ENCODE results near the gene REEP1.

REEP1 gene

GRCh38 chr2:86238354-86238753 lies 99.1 kb downstream of the REEP1 start:
- POLR2A ChIA-PET = no interaction called here
- no peaks in the 10 kb centered on the region for H3K36me3 ChIP-seq (ENCODE audit: control insufficient read depth in 2 of 2, insufficient read depth in 1 of 2, low read length in 2 of 2)
- H3K9me3 ChIP-seq (ENCODE audit: control insufficient read depth, insufficient read depth, low read depth, low read length) = no peaks in the 10 kb centered on the region
- no peak overlapping the region for H3K4me3 ChIP-seq (ENCODE audit: low read depth, low read length)
- CTCF ChIA-PET = interaction anchor here (3.1 kb wide), 1 partner anchor 18 kb away, joined by 10 read pairs; no protein-coding TSS in a partner anchor
- TF ChIP-seq ZNF580 (tag by site-specific recombination; IDR thresholded peaks at IDR 0.05) (no peak), ZNF133 (tag by site-specific recombination; IDR thresholded peaks at IDR 0.05) (no peak), ZNF529 (tag by site-specific recombination; IDR thresholded peaks at IDR 0.05; ENCODE audit: insufficient replicate concordance) (no peak), ELK4 (IDR thresholded peaks at IDR 0.05; ENCODE audit: borderline replicate concordance, low read depth, low read length) (no peak), KLF1 (tag by site-specific recombination; IDR thresholded peaks at IDR 0.05) (no peak), ZXDB (tag by site-specific recombination; IDR thresholded peaks at IDR 0.05) (no peak), ZBTB44 (tag by site-specific recombination; IDR thresholded peaks at IDR 0.05) (no peak), ZNF202 (tag by site-specific recombination; IDR thresholded peaks at IDR 0.05; ENCODE audit: borderline replicate concordance) (no peak)
- no peaks in the 10 kb centered on the region; the same call in 1 of the 2 replicates for H3K4me1 ChIP-seq (ENCODE audit: control insufficient read depth, insufficient read depth, low read length)
- no peak overlapping the region for H3K27ac ChIP-seq (ENCODE audit: extremely low read depth, low read depth, low read length)

GRCh38 chr2:86237172-86237571 lies 100.3 kb downstream of the REEP1 start:
- no peak for TF ChIP-seq PRDM2 (tag by site-specific recombination; IDR thresholded peaks at IDR 0.05; ENCODE audit: borderline replicate concordance)
- no peak for TF ChIP-seq ZNF76 (tag by site-specific recombination; IDR thresholded peaks at IDR 0.05; ENCODE audit: borderline replicate concordance, low read depth)
- no peak for TF ChIP-seq ZNF639 (tag by site-specific recombination; IDR thresholded peaks at IDR 0.05)
- no peak for TF ChIP-seq GLI2 (tag by site-specific recombination; IDR thresholded peaks at IDR 0.05; ENCODE audit: borderline replicate concordance, low read depth)
- TF ChIP-seq ZNF624 (tag by site-specific recombination; IDR thresholded peaks at IDR 0.05) = no peak
- TF ChIP-seq ZNF311 (tag by site-specific recombination; IDR thresholded peaks at IDR 0.05; ENCODE audit: borderline replicate concordance) = no peak
- no peak for TF ChIP-seq ZNF202 (tag by site-specific recombination; IDR thresholded peaks at IDR 0.05; ENCODE audit: borderline replicate concordance)
- TF ChIP-seq ZXDB (tag by site-specific recombination; IDR thresholded peaks at IDR 0.05) = no peak
- TF ChIP-seq ZNF394 (tag by site-specific recombination; IDR thresholded peaks at IDR 0.05; ENCODE audit: borderline replicate concordance) = no peak
- no peak for TF ChIP-seq PRDM6 (tag by site-specific recombination; IDR thresholded peaks at IDR 0.05)
- ChIA-PET CTCF (interaction anchor here (0.7 to 3.1 kb wide), 2 partner anchors 17 to 134 kb away, joined by 3 to 10 read pairs; no protein-coding TSS in a partner anchor), POLR2A (no interaction called here)
- Histone ChIP-seq H3K9me3 (ENCODE audit: control insufficient read depth, insufficient read depth, low read depth, low read length) (no peaks in the 10 kb centered on the region), H3K36me3 (ENCODE audit: control insufficient read depth in 2 of 2, insufficient read depth in 1 of 2, low read length in 2 of 2) (no peaks in the 10 kb centered on the region), H3K4me1 (ENCODE audit: control insufficient read depth, insufficient read depth, low read length) (no peaks in the 10 kb centered on the region; the same call in 1 of the 2 replicates), H3K4me3 (ENCODE audit: low read depth, low read length) (no peak overlapping the region), H3K27ac (ENCODE audit: extremely low read depth, low read depth, low read length) (no peak overlapping the region)

All from HEK293 (cell line).